ENCODE measurements around the gene PDGFC.
A peak's percentile ranks its signal among the peaks of the same experiment; 100 is the strongest.

Gene PDGFC

GRCh38 chr4:156778606-156779005 lies 193.0 kb downstream of the PDGFC start:
- peak; percentile 35 for FAIRE-seq

- no peak for FAIRE-seq
Observed at GRCh38 chr4:156778093-156778492, 193.5 kb downstream of the PDGFC start.

- FAIRE-seq = no peak
Observed at GRCh38 chr4:156775813-156776212, 195.8 kb downstream of the PDGFC start.

GRCh38 chr4:156774422-156774821 lies 197.2 kb downstream of the PDGFC start:
- no peak for FAIRE-seq

- no peak for FAIRE-seq
Observed at GRCh38 chr4:156773648-156774357, 197.8 kb downstream of the PDGFC start.

- no peak for FAIRE-seq
Observed at GRCh38 chr4:156771171-156771837, 200.3 kb downstream of the PDGFC start.

- no peak for FAIRE-seq
Observed at GRCh38 chr4:156770140-156770539, 201.5 kb downstream of the PDGFC start.

GRCh38 chr4:156767911-156768415 lies 203.6 kb downstream of the PDGFC start:
- FAIRE-seq = peak; percentile 4

GRCh38 chr4:156766846-156767245 lies 204.8 kb downstream of the PDGFC start:
- no peak for FAIRE-seq

- no peak for FAIRE-seq
Observed at GRCh38 chr4:156765277-156765676, 206.3 kb downstream of the PDGFC start.

GRCh38 chr4:156764846-156765245 lies 206.8 kb downstream of the PDGFC start:
- no peak for FAIRE-seq

GRCh38 chr4:156764145-156764544 lies 207.5 kb downstream of the PDGFC start:
- no peak for FAIRE-seq

- no peak for FAIRE-seq
Observed at GRCh38 chr4:156763511-156763910, 208.1 kb downstream of the PDGFC start.

GRCh38 chr4:156762851-156763250 lies 208.7 kb downstream of the PDGFC start:
- FAIRE-seq = no peak

GRCh38 chr4:156756118-156756517 lies 215.5 kb downstream of the PDGFC start:
- no peak for FAIRE-seq

- no peak for FAIRE-seq
Observed at GRCh38 chr4:156754832-156755570, 216.6 kb downstream of the PDGFC start.

GRCh38 chr4:156751486-156751885 lies 220.1 kb downstream of the PDGFC start:
- FAIRE-seq = no peak

GRCh38 chr4:156749426-156750403 lies 221.9 kb downstream of the PDGFC start:
- no peak for FAIRE-seq

GRCh38 chr4:156746111-156746510 lies 225.5 kb downstream of the PDGFC start:
- no peak for FAIRE-seq

GRCh38 chr4:156738766-156739165 lies 232.8 kb downstream of the PDGFC start:
- no peak for FAIRE-seq

- FAIRE-seq = no peak
Observed at GRCh38 chr4:156734965-156735895, 236.4 kb downstream of the PDGFC start.

Measured in endometrium (tissue), 2 donors.